Measurements from ENCODE around the gene EMSY. TPM values are rescaled to one million over a fixed set of nuclear protein-coding genes. Genes with fewer than 3 reads are reported as not detected.

The EMSY gene
- total and polyA plus RNA-seq, 2 of the 8 experiments (the other 6 are each of a cell fraction or from before 2014, with no cell fraction given): 29.6 to 34.6 TPM

GRCh38 chr11:76552987-76553386 lies 108.2 kb downstream of the EMSY start:
- Histone ChIP-seq H4K8ac (ENCODE audit: extremely low read depth, insufficient read depth, low read length) (no peak overlapping the region), H2BK12ac (ENCODE audit: low read depth, low read length) (no peak overlapping the region), H3K79me1 (ENCODE audit: low read depth, low read length) (no peaks in the 10 kb centered on the region), H3K23ac (ENCODE audit: insufficient read length) (no peak overlapping the region), H2AK5ac (ENCODE audit: low read depth, low read length) (no peak overlapping the region), H3K14ac (ENCODE audit: insufficient read length) (no peak overlapping the region), H3K4me1 (replicated peaks in 1 of 4; ENCODE audit: control insufficient read depth in 3 of 4, insufficient read depth in 4 of 4, low read length in 3 of 4) (peaks cover 0 to 5% (median 0%) of the 10 kb centered on the region in 4 experiments; a peak in 2 of 7 replicates), H3K4me3 (ENCODE audit: extremely low read depth in 1 of 4, insufficient read depth in 2 of 4, low read depth in 3 of 4, low read length in 4 of 4) (no peak overlapping the region), H4K20me1 (replicated peaks in 1 of 2; ENCODE audit: control insufficient read depth in 1 of 2, insufficient read depth in 2 of 2, low read length in 2 of 2) (no peaks in the 10 kb centered on the region), H2BK15ac (ENCODE audit: low read length) (no peak overlapping the region), H3K18ac (ENCODE audit: extremely low read depth, low read length) (no peak overlapping the region), H3K9ac (replicated peaks in 1 of 4; ENCODE audit: extremely low read depth in 1 of 4, low read depth in 3 of 4, low read length in 3 of 4) (no peak overlapping the region), H3K4me2 (ENCODE audit: insufficient read depth in 1 of 2, low read depth in 2 of 2, low read length in 2 of 2) (no peak overlapping the region), H2AFZ (ENCODE audit: low read length) (no peak overlapping the region), H3K56ac (replicated peaks; ENCODE audit: insufficient read length, low read depth, low read length) (no peak overlapping the region), H3K4ac (replicated peaks; ENCODE audit: insufficient read length, low read depth, low read length) (no peak overlapping the region), H4K5ac (ENCODE audit: insufficient read length, low read depth, low read length) (no peak overlapping the region), H4K91ac (replicated peaks; ENCODE audit: insufficient read length, low read length) (no peak overlapping the region), H2BK5ac (ENCODE audit: low read depth, low read length) (no peak overlapping the region), H3K36me3 (ENCODE audit: control insufficient read depth in 2 of 4, insufficient read depth in 4 of 4, low read length in 3 of 4) (peaks cover 0 to 30% (median 8%) of the 10 kb centered on the region in 4 experiments; a peak in 4 of 8 replicates), H2BK120ac (replicated peaks; ENCODE audit: low read depth, low read length) (no peak overlapping the region), H3K23me2 (ENCODE audit: low read depth, low read length) (no peaks in the 10 kb centered on the region), H3K27ac (ENCODE audit: low read depth, low read length) (no peak overlapping the region), H3K9me3 (ENCODE audit: insufficient read depth in 2 of 2, low read depth in 1 of 2, low read length in 1 of 2) (peaks cover 3 to 9% of the 10 kb centered on the region in 2 experiments; a peak in 3 of 4 replicates), H3K27me3 (replicated peaks in 1 of 4; ENCODE audit: control insufficient read depth in 3 of 4, extremely low read depth in 1 of 4, insufficient read depth in 3 of 4, low read length in 3 of 4) (peaks cover 0 to 1% (median 0%) of the 10 kb centered on the region in 4 experiments; a peak in 1 of 7 replicates), H3K79me2 (ENCODE audit: control insufficient read depth in 1 of 2, insufficient read depth in 2 of 2, low read length in 2 of 2) (no peaks in the 10 kb centered on the region), H2BK20ac (ENCODE audit: low read length) (no peak overlapping the region)
- 92% methylated on average over 2 of the region's 2 CpGs; no CpG with 5 or more reads in 1 of the 2 experiments for WGBS, 2 experiments (ENCODE audit: extremely low coverage in 1 of 2, insufficient coverage in 1 of 2, insufficient read length in 1 of 2, insufficient replicate concordance in 2 of 2, low coverage in 1 of 2, low lambda C conversion rate in 2 of 2, missing lambda C conversion rate in 1 of 2)
- TF ChIP-seq ZNF274 (IDR thresholded peaks at IDR 0.05; ENCODE audit: borderline replicate concordance, extremely low read depth, low read length) (no peak), YY1 (IDR thresholded peaks at IDR 0.05; ENCODE audit: low read depth, low read length) (no peak), RXRA (IDR thresholded peaks at IDR 0.05; ENCODE audit: insufficient read depth, low read depth, low read length) (no peak), NRF1 (IDR thresholded peaks at IDR 0.05; ENCODE audit: low read depth, low read length) (no peak), CREB1 (IDR thresholded peaks at IDR 0.05) (no peak)
- TF ChIP-seq, protein P1, sequence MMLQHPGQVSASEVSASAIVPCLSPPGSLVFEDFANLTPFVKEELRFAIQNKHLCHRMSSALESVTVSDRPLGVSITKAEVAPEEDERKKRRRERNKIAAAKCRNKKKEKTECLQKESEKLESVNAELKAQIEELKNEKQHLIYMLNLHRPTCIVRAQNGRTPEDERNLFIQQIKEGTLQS (IDR thresholded peaks at IDR 0.05; ENCODE audit: insufficient read depth, low read depth, low read length): no peak
- ChIA-PET CTCF (ENCODE audit: partially characterized antibody) (no interaction called here), POLR2A (ENCODE audit: partially characterized antibody) (no interaction called here)
- no peak for FAIRE-seq
- DNase-seq (ENCODE audit: low read depth in 1 of 2, low spot score in 2 of 2): no peak
